ENCODE data around the gene SLC25A48.

SLC25A48 gene

DNA sequence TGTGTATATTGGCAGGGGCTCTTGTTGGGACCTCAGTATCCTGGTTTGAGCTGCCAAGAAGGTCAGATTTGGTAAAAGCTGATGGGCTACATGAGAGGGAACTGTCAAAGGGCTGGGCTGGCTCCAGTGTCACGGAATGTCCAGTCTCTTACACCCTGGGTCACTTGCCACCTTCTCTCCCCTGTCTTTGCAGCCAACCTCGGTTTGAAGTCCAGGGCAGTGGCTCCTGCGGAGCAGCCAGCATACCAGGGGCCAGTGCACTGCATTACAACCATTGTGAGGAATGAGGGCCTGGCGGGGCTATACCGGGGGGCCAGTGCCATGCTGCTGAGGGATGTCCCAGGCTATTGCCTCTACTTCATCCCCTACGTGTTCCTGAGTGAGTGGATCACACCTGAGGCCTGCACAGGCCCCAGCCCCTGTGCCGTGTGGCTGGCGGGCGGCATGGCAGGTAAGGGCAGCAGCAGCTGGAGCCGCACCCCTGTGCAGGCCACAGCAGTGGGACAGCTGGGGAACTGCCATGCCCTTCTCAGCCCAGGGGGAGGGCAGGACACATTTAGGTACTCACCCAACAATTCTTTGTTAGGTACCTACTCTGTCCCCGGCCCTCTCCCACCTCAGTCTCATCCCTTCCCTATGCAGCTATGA is 36.9 kb downstream of the SLC25A48 start:
- H2AFZ ChIP-seq (ENCODE audit: low read length, unreplicated experiment), result no peak overlapping the region
- no peaks in the 10 kb centered on the region for H3K36me3 ChIP-seq (ENCODE audit: insufficient read depth, low read length)
- no peaks in the 10 kb centered on the region for H3K79me2 ChIP-seq (ENCODE audit: control insufficient read depth, insufficient read depth, low read length, unreplicated experiment)
- H3K4me3 ChIP-seq (ENCODE audit: low read depth, low read length), result no peak overlapping the region
- H3K4me1 ChIP-seq (ENCODE audit: control insufficient read depth, insufficient read depth, low read length, unreplicated experiment), result no peaks in the 10 kb centered on the region
- no peak overlapping the region for H3K27ac ChIP-seq (ENCODE audit: low read depth, low read length)
- peaks cover 67% of the 10 kb centered on the region for H3K27me3 ChIP-seq (ENCODE audit: insufficient read depth, low read length)

DNA sequence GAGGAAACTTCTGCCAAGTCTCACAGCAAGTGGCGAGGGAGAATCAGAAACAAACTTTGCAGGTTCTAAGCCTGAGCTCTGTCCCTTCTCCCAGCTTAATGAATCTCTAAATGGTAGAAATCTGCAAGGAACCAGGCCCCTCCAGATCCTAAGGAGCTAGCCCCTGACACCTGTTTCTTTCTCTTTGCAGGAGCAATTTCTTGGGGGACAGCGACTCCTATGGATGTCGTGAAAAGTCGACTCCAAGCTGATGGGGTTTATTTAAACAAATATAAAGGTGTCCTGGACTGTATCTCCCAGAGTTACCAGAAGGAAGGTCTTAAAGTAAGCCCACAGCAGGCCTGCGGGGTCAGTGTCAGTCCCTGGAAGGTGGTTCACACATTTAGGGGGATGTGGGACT is 39.4 kb downstream of the SLC25A48 start:
- Histone ChIP-seq H3K36me3 (ENCODE audit: insufficient read depth, low read length) (no peaks in the 10 kb centered on the region), H3K27me3 (ENCODE audit: insufficient read depth, low read length) (peaks cover 43% of the 10 kb centered on the region)

DNA sequence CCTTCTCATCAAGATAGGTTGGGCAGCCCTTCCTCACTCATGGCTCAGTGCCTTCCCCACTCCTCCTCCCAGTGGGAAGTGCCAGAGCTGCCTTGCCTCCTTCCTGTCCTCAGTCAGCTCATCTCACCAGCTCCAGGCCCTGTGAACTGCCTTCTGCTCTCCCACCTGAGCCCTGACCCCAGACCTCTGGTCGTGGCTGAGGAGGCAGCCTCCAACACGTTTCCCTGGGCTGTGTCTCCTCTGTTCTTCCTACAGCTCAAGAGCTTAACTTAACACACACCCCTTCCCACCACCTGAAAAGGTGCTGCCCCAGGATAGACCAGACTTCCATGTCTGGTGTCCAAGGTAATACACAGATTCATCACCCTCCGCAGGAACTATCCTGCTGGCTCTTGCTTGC is 40.0 kb downstream of the SLC25A48 start:
- no peak overlapping the region for H3K27ac ChIP-seq (ENCODE audit: low read depth, low read length)

More for the DNA sequence above, 39.4 kb downstream of the SLC25A48 start:
- H3K4me1 ChIP-seq (ENCODE audit: control insufficient read depth, insufficient read depth, low read length, unreplicated experiment), result no peaks in the 10 kb centered on the region
- no peak overlapping the region for H2AFZ ChIP-seq (ENCODE audit: low read length, unreplicated experiment)
- no peak overlapping the region for H3K27ac ChIP-seq (ENCODE audit: low read depth, low read length)
- no peak overlapping the region for H3K4me3 ChIP-seq (ENCODE audit: low read depth, low read length)
- no peaks in the 10 kb centered on the region for H3K79me2 ChIP-seq (ENCODE audit: control insufficient read depth, insufficient read depth, low read length, unreplicated experiment)

DNA sequence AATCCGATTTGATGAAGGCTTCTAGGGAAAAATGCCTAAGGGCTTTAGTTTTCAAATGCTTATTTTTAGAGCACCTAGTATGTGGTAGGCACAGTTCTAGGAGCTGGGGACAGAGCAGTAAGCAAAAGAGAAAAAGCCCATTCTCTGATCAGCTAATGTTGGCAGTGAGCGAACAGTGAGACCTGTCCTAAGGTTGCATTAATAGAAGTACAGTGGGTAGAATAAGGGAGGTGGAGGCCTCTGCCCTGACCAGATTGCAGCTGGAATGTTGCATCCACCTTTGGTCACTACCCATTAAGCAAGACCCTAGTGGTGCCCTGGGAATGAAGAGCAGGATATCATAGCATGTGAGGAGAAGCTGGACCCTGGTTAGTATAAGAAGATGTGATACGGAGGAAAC is 41.1 kb downstream of the SLC25A48 start:
- no peak overlapping the region for H2AFZ ChIP-seq (ENCODE audit: low read length, unreplicated experiment)
- H3K36me3 ChIP-seq (ENCODE audit: insufficient read depth, low read length), result no peaks in the 10 kb centered on the region
- H3K79me2 ChIP-seq (ENCODE audit: control insufficient read depth, insufficient read depth, low read length, unreplicated experiment), result no peaks in the 10 kb centered on the region
- H3K4me1 ChIP-seq (ENCODE audit: control insufficient read depth, insufficient read depth, low read length, unreplicated experiment), result peaks cover under 1% of the 10 kb centered on the region
- no peak overlapping the region for H3K27ac ChIP-seq (ENCODE audit: low read depth, low read length)
- peaks cover 28% of the 10 kb centered on the region for H3K27me3 ChIP-seq (ENCODE audit: insufficient read depth, low read length)
- H3K4me3 ChIP-seq (ENCODE audit: low read depth, low read length), result no peak overlapping the region

More for the DNA sequence above, 40.0 kb downstream of the SLC25A48 start:
- Histone ChIP-seq H3K79me2 (ENCODE audit: control insufficient read depth, insufficient read depth, low read length, unreplicated experiment) (no peaks in the 10 kb centered on the region), H2AFZ (ENCODE audit: low read length, unreplicated experiment) (no peak overlapping the region), H3K36me3 (ENCODE audit: insufficient read depth, low read length) (no peaks in the 10 kb centered on the region), H3K27me3 (ENCODE audit: insufficient read depth, low read length) (peaks cover 39% of the 10 kb centered on the region), H3K4me3 (ENCODE audit: low read depth, low read length) (no peak overlapping the region), H3K4me1 (ENCODE audit: control insufficient read depth, insufficient read depth, low read length, unreplicated experiment) (no peaks in the 10 kb centered on the region)

DNA sequence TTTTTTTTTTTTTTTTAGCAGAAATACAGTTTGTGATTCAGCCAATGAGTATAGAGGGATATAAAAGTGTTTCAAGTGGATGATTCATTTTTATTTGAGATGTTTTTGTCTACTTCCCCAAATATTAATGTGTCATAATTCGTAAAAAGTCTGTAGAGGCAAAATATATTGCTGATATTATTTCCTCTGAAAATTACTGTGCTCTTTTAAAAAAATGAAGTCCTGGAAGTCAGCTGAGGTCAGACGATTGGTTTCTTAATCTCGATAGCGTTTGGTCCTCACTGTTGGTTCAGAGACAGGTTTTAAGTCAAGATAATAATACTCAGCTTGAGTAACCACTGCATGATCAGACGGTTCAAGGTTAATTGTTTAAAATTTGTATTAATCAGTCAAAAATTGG is 41.7 kb downstream of the SLC25A48 start:
- no peak overlapping the region for H3K27ac ChIP-seq (ENCODE audit: low read depth, low read length)
- no peak overlapping the region for H3K4me3 ChIP-seq (ENCODE audit: low read depth, low read length)

DNA sequence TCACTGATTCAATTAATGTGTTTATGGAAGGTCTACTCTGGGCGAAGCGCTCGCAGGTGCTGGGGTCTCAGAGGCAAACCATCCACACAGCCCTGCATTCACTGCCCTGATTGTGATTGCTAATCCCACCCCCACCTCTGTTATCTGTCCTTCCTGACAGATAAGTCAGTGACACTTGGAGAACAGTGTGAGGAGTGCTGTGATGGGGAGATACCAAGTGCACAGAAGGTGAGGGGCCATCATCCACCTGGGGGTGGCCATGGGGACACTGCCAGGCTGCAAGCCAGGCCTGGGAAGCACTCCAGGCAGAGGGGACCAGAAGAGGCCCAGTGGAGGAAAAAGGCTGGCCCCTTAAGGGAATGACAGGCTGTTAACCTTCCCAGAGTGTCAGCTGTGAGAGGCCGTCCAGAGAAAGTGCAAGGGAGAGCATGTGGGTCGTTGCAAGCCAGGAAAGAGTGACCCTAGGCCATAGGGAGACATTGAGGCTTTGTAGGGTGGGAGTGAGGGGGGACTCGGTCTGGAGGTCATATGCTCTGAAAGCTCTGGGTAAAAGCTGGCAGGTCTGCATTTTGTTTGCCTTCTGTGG is 43.2 kb downstream of the SLC25A48 start:
- Histone ChIP-seq H2AFZ (ENCODE audit: low read length, unreplicated experiment) (no peak overlapping the region), H3K36me3 (ENCODE audit: insufficient read depth, low read length) (no peaks in the 10 kb centered on the region), H3K27me3 (ENCODE audit: insufficient read depth, low read length) (peaks cover 31% of the 10 kb centered on the region)

More for the DNA sequence above, 41.7 kb downstream of the SLC25A48 start:
- H3K27me3 ChIP-seq (ENCODE audit: insufficient read depth, low read length), result peaks cover 27% of the 10 kb centered on the region
- H3K79me2 ChIP-seq (ENCODE audit: control insufficient read depth, insufficient read depth, low read length, unreplicated experiment), result no peaks in the 10 kb centered on the region
- H3K36me3 ChIP-seq (ENCODE audit: insufficient read depth, low read length), result no peaks in the 10 kb centered on the region
- H3K4me1 ChIP-seq (ENCODE audit: control insufficient read depth, insufficient read depth, low read length, unreplicated experiment), result peaks cover 5% of the 10 kb centered on the region
- H2AFZ ChIP-seq (ENCODE audit: low read length, unreplicated experiment), result no peak overlapping the region

DNA sequence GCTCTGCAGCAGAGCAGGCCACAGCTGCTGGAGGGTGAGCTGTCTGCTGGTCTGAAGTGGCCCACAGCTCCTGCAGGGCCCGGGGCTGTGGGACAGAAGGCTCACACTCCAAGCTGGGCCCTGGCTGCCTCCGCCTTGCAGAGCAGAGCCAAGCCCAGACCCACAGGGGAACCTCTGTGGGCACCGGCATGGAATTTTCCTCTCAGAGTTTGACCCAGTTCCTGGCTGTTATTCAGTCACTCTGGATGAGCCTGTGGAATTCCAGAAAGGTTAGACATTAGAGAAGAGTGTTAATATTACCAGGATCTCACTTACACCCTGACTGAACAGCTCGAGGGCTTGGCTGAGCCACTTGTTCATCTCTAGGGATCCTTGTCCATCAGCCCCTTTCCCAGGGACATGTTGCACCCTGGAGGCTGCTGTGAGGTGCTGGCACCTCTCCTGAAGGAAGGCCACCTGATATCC is 43.7 kb downstream of the SLC25A48 start:
- Histone ChIP-seq H3K27me3 (ENCODE audit: insufficient read depth, low read length) (peaks cover 33% of the 10 kb centered on the region), H3K4me3 (ENCODE audit: low read depth, low read length) (no peak overlapping the region), H3K79me2 (ENCODE audit: control insufficient read depth, insufficient read depth, low read length, unreplicated experiment) (no peaks in the 10 kb centered on the region), H3K27ac (ENCODE audit: low read depth, low read length) (no peak overlapping the region), H2AFZ (ENCODE audit: low read length, unreplicated experiment) (no peak overlapping the region), H3K36me3 (ENCODE audit: insufficient read depth, low read length) (no peaks in the 10 kb centered on the region), H3K4me1 (ENCODE audit: control insufficient read depth, insufficient read depth, low read length, unreplicated experiment) (peaks cover 5% of the 10 kb centered on the region)

More for the DNA sequence above, 43.2 kb downstream of the SLC25A48 start:
- Histone ChIP-seq H3K79me2 (ENCODE audit: control insufficient read depth, insufficient read depth, low read length, unreplicated experiment) (no peaks in the 10 kb centered on the region), H3K4me1 (ENCODE audit: control insufficient read depth, insufficient read depth, low read length, unreplicated experiment) (peaks cover 5% of the 10 kb centered on the region), H3K4me3 (ENCODE audit: low read depth, low read length) (no peak overlapping the region), H3K27ac (ENCODE audit: low read depth, low read length) (no peak overlapping the region)

DNA sequence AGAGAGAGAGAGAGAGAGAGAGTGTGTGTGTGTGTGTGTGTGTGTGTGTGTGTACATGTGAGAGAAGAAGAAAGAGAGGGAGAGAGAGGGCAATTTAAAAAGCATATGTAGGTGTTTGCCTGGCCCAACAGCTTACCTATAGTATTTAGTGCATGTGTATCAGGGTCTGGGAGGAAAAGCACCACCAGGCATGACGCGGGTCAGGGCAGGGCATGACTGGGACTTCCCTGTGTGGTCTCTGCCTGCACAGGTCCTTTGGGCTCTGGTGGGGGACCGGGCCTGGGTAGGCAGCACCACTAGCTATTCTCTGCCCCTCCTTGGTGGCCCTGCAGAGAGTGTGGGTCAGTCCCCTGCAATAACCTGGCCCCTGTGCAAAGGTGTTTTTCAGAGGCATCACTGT is 45.1 kb downstream of the SLC25A48 start:
- peaks cover 41% of the 10 kb centered on the region for H3K27me3 ChIP-seq (ENCODE audit: insufficient read depth, low read length)
- peaks cover 5% of the 10 kb centered on the region for H3K4me1 ChIP-seq (ENCODE audit: control insufficient read depth, insufficient read depth, low read length, unreplicated experiment)
- H3K79me2 ChIP-seq (ENCODE audit: control insufficient read depth, insufficient read depth, low read length, unreplicated experiment), result no peaks in the 10 kb centered on the region
- H2AFZ ChIP-seq (ENCODE audit: low read length, unreplicated experiment), result no peak overlapping the region
- no peak overlapping the region for H3K27ac ChIP-seq (ENCODE audit: low read depth, low read length)
- H3K4me3 ChIP-seq (ENCODE audit: low read depth, low read length), result no peak overlapping the region
- H3K36me3 ChIP-seq (ENCODE audit: insufficient read depth, low read length), result no peaks in the 10 kb centered on the region

DNA sequence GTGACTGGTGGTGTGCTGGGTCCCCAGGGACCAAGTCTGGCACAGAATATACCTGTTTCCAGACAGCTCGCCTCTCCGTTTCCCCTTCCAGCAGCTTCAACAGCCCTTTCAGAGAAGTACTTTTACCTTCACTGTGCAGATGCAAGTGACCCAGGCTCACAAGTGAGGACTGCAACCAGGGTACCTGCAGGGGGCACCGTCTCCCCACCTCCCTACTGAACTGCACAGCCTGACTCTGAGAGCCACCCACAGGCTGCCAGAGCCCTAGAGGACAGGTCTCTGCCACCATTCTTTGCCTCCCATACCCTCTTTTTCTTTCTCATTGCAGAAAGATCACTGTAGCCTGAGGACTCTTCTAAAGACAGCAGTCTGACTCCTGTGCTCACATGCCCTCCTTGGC is 45.8 kb downstream of the SLC25A48 start:
- no peaks in the 10 kb centered on the region for H3K79me2 ChIP-seq (ENCODE audit: control insufficient read depth, insufficient read depth, low read length, unreplicated experiment)
- peaks cover 40% of the 10 kb centered on the region for H3K27me3 ChIP-seq (ENCODE audit: insufficient read depth, low read length)
- H3K36me3 ChIP-seq (ENCODE audit: insufficient read depth, low read length), result no peaks in the 10 kb centered on the region

DNA sequence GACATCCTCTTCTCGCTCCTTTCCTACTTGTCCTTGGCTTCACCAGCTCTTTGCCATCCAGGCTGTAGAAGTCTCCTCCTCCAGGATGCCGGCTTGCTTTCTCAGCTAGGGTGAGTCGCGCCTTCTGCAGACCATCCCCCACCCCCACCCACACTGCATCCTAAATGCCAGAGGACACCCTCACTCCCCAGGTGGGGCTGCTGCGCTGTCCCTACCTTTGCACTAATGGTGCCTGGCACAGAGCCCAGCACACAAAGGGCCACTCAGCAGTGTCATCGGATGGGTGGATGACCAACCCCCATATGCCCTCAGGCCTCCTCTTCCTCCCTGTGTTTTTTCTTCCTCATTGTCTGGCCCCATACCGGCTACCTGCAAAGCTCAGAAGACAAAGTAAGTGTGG is 46.3 kb downstream of the SLC25A48 start:
- Histone ChIP-seq H3K36me3 (ENCODE audit: insufficient read depth, low read length) (no peaks in the 10 kb centered on the region), H3K4me3 (ENCODE audit: low read depth, low read length) (no peak overlapping the region), H3K27me3 (ENCODE audit: insufficient read depth, low read length) (peaks cover 38% of the 10 kb centered on the region), H2AFZ (ENCODE audit: low read length, unreplicated experiment) (no peak overlapping the region), H3K27ac (ENCODE audit: low read depth, low read length) (no peak overlapping the region), H3K79me2 (ENCODE audit: control insufficient read depth, insufficient read depth, low read length, unreplicated experiment) (no peaks in the 10 kb centered on the region), H3K4me1 (ENCODE audit: control insufficient read depth, insufficient read depth, low read length, unreplicated experiment) (peaks cover 5% of the 10 kb centered on the region)

More for the DNA sequence above, 45.8 kb downstream of the SLC25A48 start:
- Histone ChIP-seq H2AFZ (ENCODE audit: low read length, unreplicated experiment) (no peak overlapping the region), H3K4me3 (ENCODE audit: low read depth, low read length) (no peak overlapping the region), H3K4me1 (ENCODE audit: control insufficient read depth, insufficient read depth, low read length, unreplicated experiment) (peaks cover 5% of the 10 kb centered on the region), H3K27ac (ENCODE audit: low read depth, low read length) (no peak overlapping the region)

DNA sequence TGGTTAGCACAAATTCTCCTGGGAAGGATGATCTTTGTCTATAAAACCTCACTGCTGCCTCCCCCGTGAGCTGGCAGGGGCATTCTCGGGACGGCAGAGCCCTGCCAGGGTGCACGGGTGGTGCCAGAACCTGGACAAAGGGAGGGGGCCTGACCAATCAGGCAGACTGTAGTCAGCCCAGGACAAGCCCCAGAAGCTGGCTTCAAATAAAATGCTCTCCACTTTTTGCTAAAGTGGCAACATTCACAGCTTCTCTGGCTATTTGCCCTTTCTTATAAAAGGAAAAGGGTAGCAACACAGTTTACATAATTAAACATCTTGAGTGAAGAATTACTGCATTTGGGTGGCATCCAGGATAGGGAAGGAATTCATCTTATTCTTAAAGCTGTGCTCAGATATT is 46.8 kb downstream of the SLC25A48 start:
- Histone ChIP-seq H3K36me3 (ENCODE audit: insufficient read depth, low read length) (no peaks in the 10 kb centered on the region), H3K4me1 (ENCODE audit: control insufficient read depth, insufficient read depth, low read length, unreplicated experiment) (peaks cover 5% of the 10 kb centered on the region), H3K27ac (ENCODE audit: low read depth, low read length) (no peak overlapping the region), H3K4me3 (ENCODE audit: low read depth, low read length) (no peak overlapping the region), H2AFZ (ENCODE audit: low read length, unreplicated experiment) (no peak overlapping the region), H3K79me2 (ENCODE audit: control insufficient read depth, insufficient read depth, low read length, unreplicated experiment) (no peaks in the 10 kb centered on the region), H3K27me3 (ENCODE audit: insufficient read depth, low read length) (peaks cover 38% of the 10 kb centered on the region)

All from ACC112 (cell line).